HCT116 (cell line): ENCODE measurements around the gene CUZD1.

Source experiments
- CEBPB ChIP-seq: IDR thresholded peaks from 2 replicates; pipeline ENCODE4 v1.6.1; 2012; ENCODE audit warnings: low read depth
- EGR1 ChIP-seq: IDR thresholded peaks from 2 replicates; pipeline ENCODE4 v1.6.1; 2012; ENCODE audit warnings: low read depth
- ELF1 ChIP-seq: IDR thresholded peaks from 2 replicates; pipeline ENCODE4 v1.6.1; 2012; ENCODE audit warnings: low read depth, borderline replicate concordance
- EZH2 ChIP-seq: fragments of 200-600 bp; sonication (generic); IDR thresholded peaks from 2 replicates; pipeline ENCODE4 v1.6.1; 2017; ENCODE audit warnings: antibody characterized with exemption, mixed run types
- EZH2phosphoT487 ChIP-seq: fragments of 200-600 bp; IDR thresholded peaks from 2 replicates; pipeline ENCODE4 v1.6.1; 2018; ENCODE audit warnings: antibody characterized with exemption, borderline replicate concordance
- FOSL1 ChIP-seq: IDR thresholded peaks from 2 replicates; pipeline ENCODE4 v1.6.1; 2012; ENCODE audit warnings: low read depth
- POLR2A ChIP-seq: IDR thresholded peaks from 2 replicates; pipeline ENCODE4 v1.7.0; 2011; ENCODE audit warnings: borderline replicate concordance; ENCODE audit not compliant: insufficient read depth, insufficient read length; ENCODE audit errors: extremely low read depth
- POLR2AphosphoS5 ChIP-seq: IDR thresholded peaks from 2 replicates; pipeline ENCODE4 v1.6.1; 2011; ENCODE audit warnings: mild to moderate bottlenecking, low read depth, low read length, moderate library complexity
- TCF7L2 ChIP-seq: IDR thresholded peaks from 2 replicates; pipeline ENCODE4 v1.7.0; 2011; ENCODE audit warnings: borderline replicate concordance, inconsistent platforms; ENCODE audit not compliant: insufficient read depth, insufficient read length; ENCODE audit errors: extremely low read depth
- YY1 ChIP-seq: IDR thresholded peaks from 2 replicates; pipeline ENCODE4 v1.6.1; 2011; ENCODE audit warnings: low read length, low read depth, moderate library complexity, mild to moderate bottlenecking; ENCODE audit not compliant: insufficient replicate concordance; ENCODE audit errors: extremely low read depth
- TF ChIP-seq, protein P1 (sequence below), 3 experiments: fragments of 200-600 bp in 1 of 3; sonication (generic) in 1 of 3; IDR thresholded peaks in 2 of 3; conservative IDR thresholded peaks in 1 of 3; 2 replicates each; pipeline ENCODE4 v1.5.1; 2012 to 2017; ENCODE audit warnings: low read depth in 2 of 3, low read length in 2 of 3, antibody characterized with exemption in 1 of 3, borderline replicate concordance in 1 of 3, control low read depth in 1 of 3, mild to moderate bottlenecking in 1 of 3, mixed read lengths in 1 of 3, mixed run types in 1 of 3, moderate library complexity in 1 of 3; ENCODE audit not compliant: insufficient read depth in 1 of 3
- TF ChIP-seq, protein P2 (sequence below): IDR thresholded peaks from 2 replicates; pipeline ENCODE4 v1.6.1; 2012
- TF ChIP-seq, protein P3 (sequence below): IDR thresholded peaks from 2 replicates; pipeline ENCODE4 v1.6.1; 2011; ENCODE audit warnings: mild to moderate bottlenecking, low read length, moderate library complexity; ENCODE audit not compliant: insufficient replicate concordance; ENCODE audit errors: extremely low read depth
- TF ChIP-seq, protein P4 (sequence below): IDR thresholded peaks from 2 replicates; pipeline ENCODE4 v1.6.1; 2012

DNA sequence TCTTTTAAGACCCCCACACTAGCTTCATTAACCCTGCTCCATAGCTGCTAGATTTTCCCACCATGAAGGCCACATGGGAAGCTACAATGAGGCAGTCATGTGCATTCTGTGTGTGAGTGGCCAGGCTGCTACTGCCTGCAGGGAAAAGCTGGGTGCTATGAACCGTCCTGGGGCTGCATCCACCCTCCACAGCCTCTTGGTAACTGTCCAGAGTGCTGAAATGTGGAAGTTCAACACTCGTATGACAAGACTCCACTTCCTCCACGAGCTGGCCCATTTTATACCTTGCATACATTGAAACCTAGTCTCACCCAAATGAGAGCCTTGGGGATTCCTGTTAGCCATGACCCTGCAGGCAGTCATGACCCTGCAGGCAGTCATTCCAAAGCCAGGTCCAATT, 59.4 kb downstream of the CUZD1 start:
- TF ChIP-seq, protein P1, sequence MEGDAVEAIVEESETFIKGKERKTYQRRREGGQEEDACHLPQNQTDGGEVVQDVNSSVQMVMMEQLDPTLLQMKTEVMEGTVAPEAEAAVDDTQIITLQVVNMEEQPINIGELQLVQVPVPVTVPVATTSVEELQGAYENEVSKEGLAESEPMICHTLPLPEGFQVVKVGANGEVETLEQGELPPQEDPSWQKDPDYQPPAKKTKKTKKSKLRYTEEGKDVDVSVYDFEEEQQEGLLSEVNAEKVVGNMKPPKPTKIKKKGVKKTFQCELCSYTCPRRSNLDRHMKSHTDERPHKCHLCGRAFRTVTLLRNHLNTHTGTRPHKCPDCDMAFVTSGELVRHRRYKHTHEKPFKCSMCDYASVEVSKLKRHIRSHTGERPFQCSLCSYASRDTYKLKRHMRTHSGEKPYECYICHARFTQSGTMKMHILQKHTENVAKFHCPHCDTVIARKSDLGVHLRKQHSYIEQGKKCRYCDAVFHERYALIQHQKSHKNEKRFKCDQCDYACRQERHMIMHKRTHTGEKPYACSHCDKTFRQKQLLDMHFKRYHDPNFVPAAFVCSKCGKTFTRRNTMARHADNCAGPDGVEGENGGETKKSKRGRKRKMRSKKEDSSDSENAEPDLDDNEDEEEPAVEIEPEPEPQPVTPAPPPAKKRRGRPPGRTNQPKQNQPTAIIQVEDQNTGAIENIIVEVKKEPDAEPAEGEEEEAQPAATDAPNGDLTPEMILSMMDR (IDR thresholded peaks at IDR 0.05 in 2 of 3, conservative IDR thresholded peaks at IDR 0.05 in 1 of 3; ENCODE audit: borderline replicate concordance in 1 of 3, insufficient read depth in 1 of 3, low read depth in 2 of 3, low read length in 2 of 3): no peak
- no peak for TF ChIP-seq TCF7L2
- TF ChIP-seq EZH2phosphoT487: no peak
- TF ChIP-seq POLR2A: no peak
- TF ChIP-seq, protein P2, sequence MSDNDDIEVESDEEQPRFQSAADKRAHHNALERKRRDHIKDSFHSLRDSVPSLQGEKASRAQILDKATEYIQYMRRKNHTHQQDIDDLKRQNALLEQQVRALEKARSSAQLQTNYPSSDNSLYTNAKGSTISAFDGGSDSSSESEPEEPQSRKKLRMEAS: no peak
- TF ChIP-seq EGR1: no peak
- TF ChIP-seq, protein P3, sequence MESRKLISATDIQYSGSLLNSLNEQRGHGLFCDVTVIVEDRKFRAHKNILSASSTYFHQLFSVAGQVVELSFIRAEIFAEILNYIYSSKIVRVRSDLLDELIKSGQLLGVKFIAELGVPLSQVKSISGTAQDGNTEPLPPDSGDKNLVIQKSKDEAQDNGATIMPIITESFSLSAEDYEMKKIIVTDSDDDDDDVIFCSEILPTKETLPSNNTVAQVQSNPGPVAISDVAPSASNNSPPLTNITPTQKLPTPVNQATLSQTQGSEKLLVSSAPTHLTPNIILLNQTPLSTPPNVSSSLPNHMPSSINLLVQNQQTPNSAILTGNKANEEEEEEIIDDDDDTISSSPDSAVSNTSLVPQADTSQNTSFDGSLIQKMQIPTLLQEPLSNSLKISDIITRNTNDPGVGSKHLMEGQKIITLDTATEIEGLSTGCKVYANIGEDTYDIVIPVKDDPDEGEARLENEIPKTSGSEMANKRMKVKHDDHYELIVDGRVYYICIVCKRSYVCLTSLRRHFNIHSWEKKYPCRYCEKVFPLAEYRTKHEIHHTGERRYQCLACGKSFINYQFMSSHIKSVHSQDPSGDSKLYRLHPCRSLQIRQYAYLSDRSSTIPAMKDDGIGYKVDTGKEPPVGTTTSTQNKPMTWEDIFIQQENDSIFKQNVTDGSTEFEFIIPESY: no peak
- TF ChIP-seq, protein P4, sequence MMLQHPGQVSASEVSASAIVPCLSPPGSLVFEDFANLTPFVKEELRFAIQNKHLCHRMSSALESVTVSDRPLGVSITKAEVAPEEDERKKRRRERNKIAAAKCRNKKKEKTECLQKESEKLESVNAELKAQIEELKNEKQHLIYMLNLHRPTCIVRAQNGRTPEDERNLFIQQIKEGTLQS: no peak
- TF ChIP-seq POLR2AphosphoS5: no peak
- TF ChIP-seq YY1: no peak
- TF ChIP-seq EZH2: no peak
- TF ChIP-seq ELF1: no peak
- TF ChIP-seq CEBPB: no peak
- no peak for TF ChIP-seq FOSL1
